Esophagus (tissue), 2 donors: Measurements from ENCODE around the gene ILKAP. TPM values are rescaled to one million over a fixed set of nuclear protein-coding genes. Genes with fewer than 3 reads are reported as not detected.

Experiments
- H3K27ac ChIP-seq, 2 donors: one replicate each; pipeline ENCODE4 v1.5.1; 2013; ENCODE audit warnings: low read depth in 2 of 2, mild to moderate bottlenecking in 2 of 2, inconsistent platforms in 1 of 2, low read length in 1 of 2, moderate library complexity in 1 of 2
- H3K27me3 ChIP-seq, 2 donors: one replicate each; pipeline ENCODE4 v1.6.1; 2013; ENCODE audit warnings: low read length in 2 of 2, control low read depth in 1 of 2, mild to moderate bottlenecking in 1 of 2; ENCODE audit not compliant: insufficient read depth in 2 of 2, control insufficient read depth in 1 of 2
- H3K36me3 ChIP-seq, 2 donors: one replicate each; pipeline ENCODE4 v1.6.1; 2013; ENCODE audit warnings: low read length in 1 of 2; ENCODE audit not compliant: control insufficient read depth in 2 of 2, insufficient read depth in 2 of 2
- H3K4me1 ChIP-seq, 2 donors: one replicate each; pipeline ENCODE4 v1.6.1; 2013; ENCODE audit warnings: low read length in 1 of 2; ENCODE audit not compliant: control insufficient read depth in 2 of 2, insufficient read depth in 2 of 2
- H3K4me3 ChIP-seq, 2 donors: one replicate each; pipeline ENCODE4 v1.5.1; 2013; ENCODE audit warnings: low read length in 2 of 2, mild to moderate bottlenecking in 2 of 2, low read depth in 1 of 2, moderate library complexity in 1 of 2
- H3K9me3 ChIP-seq, 2 donors: one replicate each; pipeline ENCODE4 v1.6.1; 2013; ENCODE audit warnings: mild to moderate bottlenecking in 2 of 2, low read depth in 1 of 2, low read length in 1 of 2, moderate library complexity in 1 of 2; ENCODE audit not compliant: control insufficient read depth in 2 of 2, insufficient read depth in 1 of 2
- WGBS, 2 donors: extraction: QIAGEN DNeasy Blood & Tissue Kit; methylation state at CpG; one replicate each; pipeline ENCODE4 v1.1.7; 2013; 5-methylcytosine and 5-hydroxymethylcytosine counted together
- polyA plus RNA-seq, 2 donors: library from polyadenylated mRNA; stranded (reverse); fragments of 200-250 nt; gene quantifications; one replicate each; pipeline ENCODE4 v1.2.3, GENCODE V29; 2013
- donor health status: healthy with polysubstance abuse.
- donor health status: Bipolar disorder and iron deficiency.

Gene ILKAP
- polyA plus RNA-seq, 2 donors = 36.7 to 41.4 TPM

GRCh38 chr2:238243496-238244076 lies 40.1 kb upstream of the ILKAP start:
- H3K27me3 ChIP-seq = no peaks in the 10 kb centered on the region
- WGBS, 2 donors = 83% methylated on average over 10 of the region's 10 CpGs
- H3K4me1 ChIP-seq = peaks cover 0 to 14% of the 10 kb centered on the region in 2 donors
- peaks cover 0 to 3% of the 10 kb centered on the region in 2 donors for H3K9me3 ChIP-seq
- H3K4me3 ChIP-seq = no peak overlapping the region
- H3K27ac ChIP-seq = no peak overlapping the region
- H3K36me3 ChIP-seq = peaks cover 0 to 18% of the 10 kb centered on the region in 2 donors

DNA sequence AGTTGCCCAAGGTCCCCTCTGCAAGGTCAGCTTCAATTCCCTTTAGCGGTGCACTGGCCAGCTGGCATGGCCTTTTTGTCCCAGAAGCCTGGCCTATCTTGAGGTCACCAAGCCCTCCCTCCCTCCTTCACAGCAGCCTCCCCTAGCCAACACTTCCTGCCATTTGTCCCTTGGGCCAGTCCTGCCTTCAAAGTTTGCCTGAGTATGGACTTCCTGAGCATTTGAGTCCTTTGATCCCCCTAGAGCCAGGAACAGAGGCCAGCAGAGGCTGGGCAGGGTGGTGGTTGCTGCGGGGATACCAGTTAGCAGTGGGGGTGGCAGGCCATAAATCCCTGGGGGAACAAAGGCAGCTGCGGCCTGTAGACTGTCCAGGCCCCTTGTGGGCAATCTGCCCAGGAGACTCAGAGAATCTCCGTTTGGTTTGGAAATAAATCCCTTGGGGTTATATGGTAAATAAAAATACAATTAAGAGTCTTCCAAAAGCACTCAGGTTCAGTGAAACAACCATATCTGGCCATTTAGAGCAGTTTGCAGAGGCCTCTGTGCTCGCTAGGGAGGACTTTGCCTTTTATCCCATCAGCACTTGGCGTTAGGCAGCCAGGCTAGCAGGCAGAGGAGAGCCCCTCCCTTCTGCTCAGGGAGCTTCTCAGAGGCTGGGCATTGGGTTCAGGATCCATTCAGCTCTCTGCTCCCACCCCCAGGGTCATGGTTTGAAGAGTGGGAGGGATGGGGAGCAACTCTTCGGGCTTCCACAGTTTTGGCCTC lies 39.4 kb upstream of the ILKAP start:
- peaks cover 0 to 14% of the 10 kb centered on the region in 2 donors for H3K4me1 ChIP-seq
- H3K36me3 ChIP-seq = peaks cover 0 to 15% of the 10 kb centered on the region in 2 donors
- 58 to 60% methylated on average over 7 of the region's 7 CpGs for WGBS, 2 donors
- H3K9me3 ChIP-seq = peaks cover 0 to 3% of the 10 kb centered on the region in 2 donors
- H3K27me3 ChIP-seq = no peaks in the 10 kb centered on the region
- no peak overlapping the region for H3K4me3 ChIP-seq
- no peak overlapping the region for H3K27ac ChIP-seq

GRCh38 chr2:238241970-238242369 lies 38.5 kb upstream of the ILKAP start:
- WGBS, 2 donors = 80 to 81% methylated on average over 2 of the region's 2 CpGs
- H3K4me1 ChIP-seq = peaks cover 0 to 14% of the 10 kb centered on the region in 2 donors
- no peak overlapping the region for H3K4me3 ChIP-seq
- no peaks in the 10 kb centered on the region for H3K27me3 ChIP-seq
- H3K36me3 ChIP-seq = peaks cover 0 to 7% of the 10 kb centered on the region in 2 donors
- no peak overlapping the region for H3K27ac ChIP-seq
- H3K9me3 ChIP-seq = peaks cover 0 to 3% of the 10 kb centered on the region in 2 donors

DNA sequence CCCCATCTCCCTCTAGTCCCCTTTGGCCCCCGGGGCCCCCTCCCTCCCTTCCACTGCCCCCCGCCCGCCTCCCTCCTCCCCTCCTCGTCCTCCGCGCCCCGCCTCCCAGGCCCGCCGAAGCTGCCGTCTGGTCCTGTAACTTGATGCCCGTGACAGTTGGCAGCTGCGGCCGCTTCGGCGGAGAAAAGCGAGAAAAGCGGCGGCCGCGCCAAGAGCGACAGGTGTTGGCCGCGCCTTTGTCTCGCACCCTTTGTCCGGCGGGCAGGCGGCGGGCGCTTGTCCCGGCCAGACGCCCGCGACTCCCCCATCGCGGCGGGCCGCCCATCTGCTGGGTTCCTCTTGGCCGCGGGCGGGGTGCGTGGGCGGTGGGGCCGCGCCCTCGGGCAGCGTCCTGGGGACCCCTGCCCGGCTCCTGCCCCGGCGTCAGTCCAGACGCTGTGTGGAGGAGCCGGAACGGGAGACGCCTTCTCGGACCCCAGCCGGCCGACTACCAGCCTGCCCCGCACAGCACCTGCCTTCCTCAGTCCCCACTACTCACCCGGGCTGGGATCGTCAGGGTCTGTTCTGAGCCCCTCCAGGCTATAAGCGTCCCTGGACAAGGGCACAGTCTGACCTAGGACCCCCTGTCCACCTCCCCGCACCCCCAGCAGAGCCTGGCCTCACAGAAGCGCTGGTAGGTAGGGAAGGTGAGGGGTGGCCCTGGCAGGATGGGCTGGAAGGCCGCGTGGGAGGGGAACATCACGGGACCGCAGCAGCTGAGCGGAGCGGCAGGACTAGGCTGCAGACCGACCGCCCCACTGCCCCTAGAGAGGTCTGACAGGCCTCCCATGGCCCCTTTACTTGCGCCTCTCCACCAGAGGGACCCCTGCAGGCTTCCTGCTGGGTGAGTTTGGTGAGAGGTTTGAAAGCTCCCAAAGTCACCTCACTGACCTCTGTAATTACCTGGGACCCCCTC lies 37.5 kb upstream of the ILKAP start:
- peak overlapping the region in 1 of 2 donors; percentile 69 for H3K4me3 ChIP-seq
- H3K27ac ChIP-seq = no peak overlapping the region
- H3K9me3 ChIP-seq = peaks cover 0 to 3% of the 10 kb centered on the region in 2 donors
- no peaks in the 10 kb centered on the region for H3K27me3 ChIP-seq
- peaks cover 0 to 7% of the 10 kb centered on the region in 2 donors for H3K36me3 ChIP-seq
- 14 to 15% methylated on average over 54 to 71 of the region's 71 CpGs for WGBS, 2 donors
- peaks cover 0 to 14% of the 10 kb centered on the region in 2 donors for H3K4me1 ChIP-seq

GRCh38 chr2:238239863-238240756 lies 36.6 kb upstream of the ILKAP start, which contains the start of gene HES6:
Gene HES6, minus strand, starts transcription at chr2:238240038. Its CDS starts 133 bp downstream, at chr2:238239905.
- Histone ChIP-seq H3K27ac (peak within 1 kb of the TSS in 1 of 2 donors; percentile 35), H3K27me3 (no peaks in the 10 kb centered on the region), H3K4me3 (peak within 1 kb of the TSS; percentile 67 to 69), H3K9me3 (peaks cover 0 to 3% of the 10 kb centered on the region in 2 donors), H3K36me3 (peaks cover 0 to 5% of the 10 kb centered on the region in 2 donors), H3K4me1 (peaks cover 0 to 14% of the 10 kb centered on the region in 2 donors)
- 1% methylated on average over 90 to 105 of the region's 105 CpGs for WGBS, 2 donors

DNA sequence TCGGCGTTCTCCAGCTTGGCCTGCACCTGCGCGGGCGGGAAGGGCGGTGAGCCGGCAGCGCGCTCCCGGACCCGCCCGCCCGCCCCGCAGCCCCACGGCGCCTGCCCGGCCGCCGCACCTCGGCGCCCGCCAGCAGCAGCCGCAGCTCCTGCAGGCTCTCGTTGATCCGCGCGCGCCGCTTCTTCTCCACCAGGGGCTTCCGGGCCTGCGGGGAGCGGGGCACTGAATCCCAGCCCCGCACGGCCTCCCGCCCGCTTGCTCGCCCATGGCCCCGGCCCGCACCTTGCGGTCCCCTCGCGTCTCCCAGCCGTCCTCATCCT lies 36.0 kb upstream of the ILKAP start:
- H3K9me3 ChIP-seq = peaks cover 0 to 3% of the 10 kb centered on the region in 2 donors
- peaks cover 0 to 14% of the 10 kb centered on the region in 2 donors for H3K4me1 ChIP-seq
- H3K27me3 ChIP-seq = no peaks in the 10 kb centered on the region
- 0 to 1% methylated on average over 22 to 43 of the region's 43 CpGs for WGBS, 2 donors
- H3K4me3 ChIP-seq = peak overlapping the region; percentile 67 to 69
- peaks cover 0 to 4% of the 10 kb centered on the region in 2 donors for H3K36me3 ChIP-seq
- peak overlapping the region in 1 of 2 donors; percentile 35 for H3K27ac ChIP-seq

- H3K27ac ChIP-seq = no peak overlapping the region
- H3K27me3 ChIP-seq = no peaks in the 10 kb centered on the region
- peak overlapping the region; percentile 67 to 69 for H3K4me3 ChIP-seq
- H3K9me3 ChIP-seq = peaks cover 0 to 3% of the 10 kb centered on the region in 2 donors
- peaks cover 0 to 4% of the 10 kb centered on the region in 2 donors for H3K36me3 ChIP-seq
- H3K4me1 ChIP-seq = peaks cover 0 to 14% of the 10 kb centered on the region in 2 donors
- WGBS, 2 donors = 23 to 28% methylated on average over 55 to 75 of the region's 75 CpGs
Measured at GRCh38 chr2:238238766-238239542, 35.5 kb upstream of the ILKAP start.

GRCh38 chr2:238238311-238238765 lies 34.8 kb upstream of the ILKAP start:
- Histone ChIP-seq H3K4me1 (peaks cover 0 to 14% of the 10 kb centered on the region in 2 donors), H3K27me3 (no peaks in the 10 kb centered on the region), H3K4me3 (no peak overlapping the region), H3K36me3 (peaks cover 0 to under 1% of the 10 kb centered on the region in 2 donors), H3K27ac (no peak overlapping the region), H3K9me3 (peaks cover 0 to 3% of the 10 kb centered on the region in 2 donors)
- whole genome bisulfite sequencing, 2 donors = 84 to 85% methylated on average over 5 of the region's 5 CpGs
